GM23248 (cell line): Measurements from ENCODE around the gene RCE1. TPM values are rescaled to one million over a fixed set of nuclear protein-coding genes. Genes with fewer than 3 reads are reported as not detected.
A peak's percentile ranks its signal among the peaks of the same experiment; 100 is the strongest.

Experiments
- DNase-seq: peaks from one replicate; pipeline ENCODE4 v3.0.0-alpha.2; 2015
- H2AFZ ChIP-seq: fragments of 200-600 bp; sonication (generic); 2 replicates; pipeline ENCODE4 v1.6.1; 2016; ENCODE audit warnings: antibody characterized with exemption
- H3F3A ChIP-seq: fragments of 200-600 bp; sonication (generic); 2 replicates; pipeline ENCODE4 v1.6.1; 2016; ENCODE audit warnings: mild to moderate bottlenecking, antibody characterized with exemption, mixed run types; ENCODE audit not compliant: insufficient read depth
- H3K27ac ChIP-seq: fragments of 200-600 bp; sonication (generic); 2 replicates; pipeline ENCODE4 v1.5.1; 2016; ENCODE audit warnings: mild to moderate bottlenecking
- H3K27me3 ChIP-seq: fragments of 200-600 bp; sonication (generic); replicated peaks from 2 replicates; pipeline ENCODE4 v1.6.1; 2016; ENCODE audit warnings: mild to moderate bottlenecking; ENCODE audit not compliant: insufficient read depth
- H3K36me3 ChIP-seq: fragments of 200-600 bp; sonication (generic); 2 replicates; pipeline ENCODE4 v1.6.1; 2016; ENCODE audit warnings: low read depth, mild to moderate bottlenecking
- H3K4me1 ChIP-seq: fragments of 200-600 bp; sonication (generic); 2 replicates; pipeline ENCODE4 v1.6.1; 2016; ENCODE audit warnings: mild to moderate bottlenecking; ENCODE audit not compliant: insufficient read depth
- H3K4me2 ChIP-seq: fragments of 200-600 bp; sonication (generic); one replicate; pipeline ENCODE4 v1.6.1; 2016; ENCODE audit warnings: mild to moderate bottlenecking; ENCODE audit not compliant: unreplicated experiment
- H3K4me3 ChIP-seq: fragments of 200-600 bp; sonication (generic); 2 replicates; pipeline ENCODE4 v1.5.1; 2016; ENCODE audit warnings: mild to moderate bottlenecking
- H3K79me2 ChIP-seq: fragments of 200-600 bp; sonication (generic); 2 replicates; pipeline ENCODE4 v1.6.1; 2016; ENCODE audit warnings: mild to moderate bottlenecking; ENCODE audit not compliant: insufficient read depth
- H3K9ac ChIP-seq: fragments of 200-600 bp; sonication (generic); 2 replicates; pipeline ENCODE4 v1.6.1; 2016; ENCODE audit warnings: mild to moderate bottlenecking
- H3K9me2 ChIP-seq: fragments of 200-600 bp; sonication (generic); 2 replicates; pipeline ENCODE4 v1.6.1; 2016; ENCODE audit warnings: mixed run types, mild to moderate bottlenecking, moderate library complexity; ENCODE audit not compliant: insufficient read depth
- H3K9me3 ChIP-seq: fragments of 200-600 bp; sonication (generic); one replicate; pipeline ENCODE4 v1.6.1; 2017; ENCODE audit warnings: low read depth
- H4K20me1 ChIP-seq: fragments of 200-600 bp; sonication (generic); 2 replicates; pipeline ENCODE4 v1.6.0; 2016; ENCODE audit not compliant: insufficient read depth
- EZH2 ChIP-seq: fragments of 200-600 bp; sonication (generic); IDR thresholded peaks from 2 replicates; pipeline ENCODE4 v1.6.1; 2018; ENCODE audit warnings: antibody characterized with exemption, mild to moderate bottlenecking; ENCODE audit not compliant: insufficient read depth, poor library complexity, severe bottlenecking
- EZH2phosphoT487 ChIP-seq: fragments of 200-600 bp; sonication (generic); IDR thresholded peaks from 2 replicates; pipeline ENCODE4 v1.6.1; 2018; ENCODE audit warnings: antibody characterized with exemption, moderate library complexity, mild to moderate bottlenecking, low read depth; ENCODE audit not compliant: insufficient read depth
- WGBS, 2 experiments: methylation state at CpG; one replicate each; pipeline ENCODE4 v1.1.6; 2015 to 2017; ENCODE audit warnings: low lambda C conversion rate in 2 of 2, low coverage in 1 of 2; ENCODE audit errors: missing lambda C conversion rate in 2 of 2; 5-methylcytosine and 5-hydroxymethylcytosine counted together
- in situ Hi-C: fragments of 300-500 bp; cut with MboI; formaldehyde crosslinking; loops from 2 replicates; pipeline ENCODE4 v1.15.0; 2020
- polyA plus RNA-seq: library from polyadenylated mRNA; unstranded; fragments of >200 nt; fragmentation: Nextera tagmentation; extraction: Ambion mirVana; gene quantifications from 2 replicates; pipeline ENCODE4 v1.2.1, GENCODE V29; 2016
- total RNA-seq: library from RNA; depleted of rRNA; stranded (reverse); fragments of >200 nt; shearing (Covaris generic); gene quantifications from 2 replicates; pipeline ENCODE4 v1.2.3, GENCODE V29; 2014

The RCE1 gene
- total and polyA plus RNA-seq, 2 experiments from 2014 or later, result 16.6 to 19.2 TPM

- Histone ChIP-seq H2AFZ (no peak overlapping the region), H3K79me2 (peaks cover 5% of the 10 kb centered on the region; the same call in 1 of the 2 replicates), H3K27ac (no peak overlapping the region), H3F3A (no peaks in the 10 kb centered on the region), H3K9ac (no peak overlapping the region), H3K9me2 (no peaks in the 10 kb centered on the region), H3K9me3 (no peaks in the 10 kb centered on the region), H3K4me3 (no peak overlapping the region), H3K4me1 (no peaks in the 10 kb centered on the region), H3K4me2 (no peak overlapping the region), H3K36me3 (no peaks in the 10 kb centered on the region), H4K20me1 (no peaks in the 10 kb centered on the region), H3K27me3 (no peaks in the 10 kb centered on the region)
- in situ Hi-C loops, result no loop called here
- TF ChIP-seq EZH2phosphoT487 (no peak), EZH2 (no peak)
- WGBS, 2 experiments, result 89 to 91% methylated on average over 9 to 11 of the region's 11 CpGs
- DNase-seq, result no peak
Measured at GRCh38 chr11:66862559-66863037, 19.4 kb downstream of the RCE1 start.

- H3K79me2 ChIP-seq, result no peaks in the 10 kb centered on the region
- DNase-seq, result no peak
- no peak for TF ChIP-seq EZH2
- no peak for TF ChIP-seq EZH2phosphoT487
Measured at GRCh38 chr11:66863428-66864125, 20.3 kb downstream of the RCE1 start.

GRCh38 chr11:66864172-66864901 lies 21.1 kb downstream of the RCE1 start:
- no peaks in the 10 kb centered on the region for H4K20me1 ChIP-seq
- H3K4me1 ChIP-seq, result no peaks in the 10 kb centered on the region
- no peak overlapping the region for H3K27ac ChIP-seq
- no peaks in the 10 kb centered on the region for H3F3A ChIP-seq
- no peak overlapping the region for H3K4me3 ChIP-seq
- no peaks in the 10 kb centered on the region for H3K36me3 ChIP-seq
- TF ChIP-seq EZH2phosphoT487 (no peak), EZH2 (no peak)
- no peak for DNase-seq
- no peak overlapping the region for H2AFZ ChIP-seq
- no peak overlapping the region for H3K4me2 ChIP-seq
- no peak overlapping the region for H3K9ac ChIP-seq
- 79 to 82% methylated on average over 27 to 35 of the region's 35 CpGs for WGBS, 2 experiments
- no peaks in the 10 kb centered on the region for H3K79me2 ChIP-seq
- in situ Hi-C loops, result no loop called here
- H3K27me3 ChIP-seq, result no peaks in the 10 kb centered on the region
- H3K9me3 ChIP-seq, result no peaks in the 10 kb centered on the region
- H3K9me2 ChIP-seq, result no peaks in the 10 kb centered on the region

More at GRCh38 chr11:66863428-66864125, 20.3 kb downstream of the RCE1 start:
- Histone ChIP-seq H3K9me3 (no peaks in the 10 kb centered on the region), H3K9me2 (no peaks in the 10 kb centered on the region), H3K36me3 (no peaks in the 10 kb centered on the region), H3K4me1 (no peaks in the 10 kb centered on the region), H3F3A (no peaks in the 10 kb centered on the region), H3K9ac (no peak overlapping the region), H4K20me1 (no peaks in the 10 kb centered on the region), H3K27me3 (no peaks in the 10 kb centered on the region), H3K4me2 (no peak overlapping the region), H3K4me3 (no peak overlapping the region), H3K27ac (no peak overlapping the region), H2AFZ (no peak overlapping the region)
- in situ Hi-C loops, result no loop called here
- 80 to 88% methylated on average over 28 to 31 of the region's 31 CpGs for WGBS, 2 experiments

- H3K4me3 ChIP-seq, result no peak overlapping the region
- H3K79me2 ChIP-seq, result no peaks in the 10 kb centered on the region
- TF ChIP-seq EZH2phosphoT487 (no peak), EZH2 (no peak)
- in situ Hi-C loops, result no loop called here
- H3F3A ChIP-seq, result no peaks in the 10 kb centered on the region
- H3K9me3 ChIP-seq, result no peaks in the 10 kb centered on the region
- no peaks in the 10 kb centered on the region for H3K36me3 ChIP-seq
- H4K20me1 ChIP-seq, result no peaks in the 10 kb centered on the region
- 78 to 80% methylated on average over 16 to 23 of the region's 23 CpGs for WGBS, 2 experiments
- no peaks in the 10 kb centered on the region for H3K27me3 ChIP-seq
- H3K4me2 ChIP-seq, result no peak overlapping the region
- H3K27ac ChIP-seq, result no peak overlapping the region
- no peak overlapping the region for H2AFZ ChIP-seq
- no peaks in the 10 kb centered on the region for H3K9me2 ChIP-seq
- no peak overlapping the region for H3K9ac ChIP-seq
- peak; percentile 21 for DNase-seq
- no peaks in the 10 kb centered on the region for H3K4me1 ChIP-seq
Measured at GRCh38 chr11:66864924-66865697, 21.9 kb downstream of the RCE1 start.
